Panc1 (cell line): ENCODE measurements around the gene OR2G3.

ENCODE experiments used
- POLR2AphosphoS5 ChIP-seq: IDR thresholded peaks from 2 replicates; pipeline ENCODE4 v1.6.1; 2012; ENCODE audit warnings: mild to moderate bottlenecking, low read depth, low read length, moderate library complexity
- REST ChIP-seq, 2 experiments: IDR thresholded peaks; 2 replicates each; pipeline ENCODE4 v1.6.1; 2011 to 2012; ENCODE audit warnings: low read depth in 2 of 2, control low read depth in 1 of 2, low read length in 1 of 2, mild to moderate bottlenecking in 1 of 2, moderate library complexity in 1 of 2; ENCODE audit not compliant: insufficient read depth in 1 of 2
- TCF7L2 ChIP-seq: IDR thresholded peaks from 2 replicates; pipeline ENCODE4 v1.6.1; 2011; ENCODE audit warnings: mild to moderate bottlenecking, low read depth, low read length, inconsistent platforms
- TF ChIP-seq, protein P1 (sequence below): fragments of 450-650 bp; IDR thresholded peaks from 2 replicates; pipeline ENCODE4 v1.5.1; 2017; ENCODE audit warnings: mild to moderate bottlenecking

DNA sequence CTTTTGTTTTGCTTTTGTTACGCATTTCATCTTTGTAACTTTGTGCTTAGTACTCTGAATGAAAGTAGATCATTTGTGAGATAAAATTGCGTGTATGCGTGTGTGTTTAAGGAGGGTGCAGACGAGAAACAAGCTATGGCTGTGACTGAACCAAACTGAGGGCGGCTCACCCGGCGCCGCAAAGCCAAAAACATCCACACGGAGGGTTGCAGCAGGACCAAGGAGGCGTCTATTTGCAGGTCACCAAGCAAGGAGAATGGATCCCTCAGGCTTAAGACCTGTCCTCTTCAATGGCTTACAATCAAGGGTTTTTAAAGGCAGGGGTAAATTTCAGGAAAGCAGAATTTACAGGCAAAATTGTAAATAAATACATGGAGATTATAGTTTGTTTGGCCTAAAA lies 43.7 kb upstream of the OR2G3 start:
- TF ChIP-seq, protein P1, sequence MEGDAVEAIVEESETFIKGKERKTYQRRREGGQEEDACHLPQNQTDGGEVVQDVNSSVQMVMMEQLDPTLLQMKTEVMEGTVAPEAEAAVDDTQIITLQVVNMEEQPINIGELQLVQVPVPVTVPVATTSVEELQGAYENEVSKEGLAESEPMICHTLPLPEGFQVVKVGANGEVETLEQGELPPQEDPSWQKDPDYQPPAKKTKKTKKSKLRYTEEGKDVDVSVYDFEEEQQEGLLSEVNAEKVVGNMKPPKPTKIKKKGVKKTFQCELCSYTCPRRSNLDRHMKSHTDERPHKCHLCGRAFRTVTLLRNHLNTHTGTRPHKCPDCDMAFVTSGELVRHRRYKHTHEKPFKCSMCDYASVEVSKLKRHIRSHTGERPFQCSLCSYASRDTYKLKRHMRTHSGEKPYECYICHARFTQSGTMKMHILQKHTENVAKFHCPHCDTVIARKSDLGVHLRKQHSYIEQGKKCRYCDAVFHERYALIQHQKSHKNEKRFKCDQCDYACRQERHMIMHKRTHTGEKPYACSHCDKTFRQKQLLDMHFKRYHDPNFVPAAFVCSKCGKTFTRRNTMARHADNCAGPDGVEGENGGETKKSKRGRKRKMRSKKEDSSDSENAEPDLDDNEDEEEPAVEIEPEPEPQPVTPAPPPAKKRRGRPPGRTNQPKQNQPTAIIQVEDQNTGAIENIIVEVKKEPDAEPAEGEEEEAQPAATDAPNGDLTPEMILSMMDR: no peak
- TF ChIP-seq POLR2AphosphoS5: no peak
- TF ChIP-seq REST (IDR thresholded peaks at IDR 0.05; ENCODE audit: insufficient read depth in 1 of 2, low read depth in 2 of 2, low read length in 1 of 2): no peak
- no peak for TF ChIP-seq TCF7L2
